Heart right ventricle (tissue), 16 donors: ENCODE data around the gene ITFG1. TPM values are rescaled to one million over a fixed set of nuclear protein-coding genes. Genes with fewer than 3 reads are reported as not detected.

Source experiments
- ATAC-seq, 8 donors: fragments of 200-7000 bp; cut with Tn5 transposase; one replicate each; pipeline ENCODE4 v1.9.1; 2020; ENCODE audit warnings: mild to moderate bottlenecking in 8 of 8, moderate library complexity in 8 of 8, moderate number of reproducible peaks in 1 of 8
- DNase-seq, 2 donors: peaks; one replicate each; pipeline ENCODE4 v3.0.0-alpha.2; 2020
- H3K27ac ChIP-seq, 10 donors: fragments of 200-600 bp; sonication (generic) in 2 of 10; one replicate each; pipeline versions ENCODE4 v1.5.0 to v1.8.0; 2020 to 2022; ENCODE audit warnings: mild to moderate bottlenecking in 3 of 10
- H3K27me3 ChIP-seq, 7 donors: fragments of 200-600 bp; one replicate each; pipeline ENCODE4 v1.8.0; 2021 to 2022; ENCODE audit warnings: mild to moderate bottlenecking in 2 of 7
- H3K36me3 ChIP-seq, 9 donors: fragments of 200-600 bp; sonication (generic) in 1 of 9; one replicate each; pipeline versions ENCODE4 v1.5.0 to v1.8.0; 2020 to 2022; ENCODE audit warnings: mild to moderate bottlenecking in 2 of 9
- H3K4me1 ChIP-seq, 9 donors: fragments of 200-600 bp; sonication (generic) in 1 of 9; one replicate each; pipeline versions ENCODE4 v1.5.0 to v1.8.0; 2020 to 2022; ENCODE audit warnings: mild to moderate bottlenecking in 4 of 9
- H3K4me3 ChIP-seq, 10 donors: fragments of 200-600 bp; sonication (generic) in 2 of 10; one replicate each; pipeline versions ENCODE4 v1.5.0 to v1.8.0; 2020 to 2022; ENCODE audit warnings: mild to moderate bottlenecking in 7 of 10, moderate library complexity in 2 of 10
- H3K9me3 ChIP-seq, 11 donors: fragments of 200-600 bp in 10 of 11; sonication (generic) in 2 of 11; one replicate each; pipeline versions ENCODE4 v1.5.0 to v1.8.0; 2013 to 2022; ENCODE audit warnings: mild to moderate bottlenecking in 2 of 11, control low read depth in 1 of 11, moderate library complexity in 1 of 11
- CTCF ChIP-seq, 9 donors: fragments of 200-600 bp; sonication (generic) in 2 of 9; IDR thresholded peaks; one replicate each; pipeline versions ENCODE4 v1.5.0 to v1.8.0; 2021 to 2022; ENCODE audit warnings: antibody characterized with exemption in 9 of 9, mild to moderate bottlenecking in 5 of 9, moderate library complexity in 1 of 9
- WGBS, 2 donors: extraction: QIAGEN DNeasy Blood & Tissue Kit; methylation state at CpG; one replicate each; pipeline ENCODE4 v1.1.7; 2013; ENCODE audit warnings: inconsistent platforms in 1 of 2; 5-methylcytosine and 5-hydroxymethylcytosine counted together
- intact Hi-C, 10 donors: fragments of 100-400 bp; cut with DNase I; formaldehyde crosslinking; loops; one replicate each; pipeline versions ENCODE4 v1.11.1 to v1.14.2; 2022
- polyA plus RNA-seq, 2 donors: library from polyadenylated mRNA; stranded (reverse); fragments of 200-250 nt; gene quantifications; one replicate each; pipeline ENCODE4 v1.2.3, GENCODE V29; 2013
- total RNA-seq, 10 donors: library from RNA; stranded (reverse); fragmentation: NEBNext Ultra II Directional in 3 of 10; extraction: Animal tissue kit (Norgen Biotek cat#: 25700) in 3 of 10; gene quantifications; one replicate each; pipeline versions ENCODE4 v1.2.1 to v1.2.4, GENCODE V29; 2021 to 2023
- donor health status: Arrhythmogenic right ventricular cardiomyopathy.
- donor health status: ischemic (EF 13 %, LVEDD 7.1; RV severe dilation, severe dysfunction).
- donor health status: healthy with polysubstance abuse.
- donor health status: DM: no; HTN: yes; CAD: no.
- donor health status: DM: no; HTN: no; CAD: no.
- donor health status: ischemic (EF 25% LVEDD 6.9; RV normal size, moderate dysfunction).
- donor health status: ischemic (EF 25% LVEDD 5.7; RV mildly dilated, moderate dysfunction).
- donor health status: healthy.
- donor health status: DM: yes; HTN: yes; CAD: no.
- donor health status: Ischemic cardiomyopathy.
- donor health status: ischemic (EF 35%, LVEDD 5.7; RV mildly dilated, moderate dysfunction).
- donor health status: nonischemic (EF 11% LVEDD 7.7; RV severe dilation, severe dysfunction).
- donor health status: DM: yes; HTN: yes; CAD: no.
- donor health status: PGD.
- donor health status: ischemic (EF 29% LVEDD 5.4; RV normal size, mild dysfunction).
- donor health status: nonischemic (EF 23%, LVEDD 6.1; RV moderate dilation, normal function).

The ITFG1 gene
- total and polyA plus RNA-seq, 12 donors, result 10.1 to 94.5 (median 72.3) TPM

GRCh38 chr16:47486856-47487255 is 26.0 kb upstream of the ITFG1 start:
- DNase-seq (no peak), ATAC-seq (no peak)
- H3K36me3 ChIP-seq, result peaks cover 0 to 32% (median 0%) of the 10 kb centered on the region in 9 donors
- no peaks in the 10 kb centered on the region for H3K27me3 ChIP-seq
- H3K27ac ChIP-seq, result no peak overlapping the region
- peaks cover 0 to 22% (median 11%) of the 10 kb centered on the region in 9 donors for H3K4me1 ChIP-seq
- no peak overlapping the region for H3K4me3 ChIP-seq
- H3K9me3 ChIP-seq, result peaks cover 0 to 44% (median 20%) of the 10 kb centered on the region in 11 donors
- no peak for TF ChIP-seq CTCF (IDR thresholded peaks at IDR 0.05)
- intact Hi-C loops, result no loop called here

- Histone ChIP-seq H3K27ac (no peak overlapping the region), H3K4me3 (no peak overlapping the region)
- no peak for TF ChIP-seq CTCF (IDR thresholded peaks at IDR 0.05)
Measured at GRCh38 chr16:47483616-47484015, 22.8 kb upstream of the ITFG1 start.

GRCh38 chr16:47481698-47482374 is 21.0 kb upstream of the ITFG1 start:
- intact Hi-C loops, result no loop called here
- TF ChIP-seq CTCF (IDR thresholded peaks at IDR 0.05), result no peak
- H3K27me3 ChIP-seq, result no peaks in the 10 kb centered on the region
- no peak overlapping the region for H3K4me3 ChIP-seq
- ATAC-seq (no peak), DNase-seq (no peak)
- no peaks in the 10 kb centered on the region for H3K36me3 ChIP-seq
- peak overlapping the region in 1 of 10 donors; percentile 18 for H3K27ac ChIP-seq
- H3K9me3 ChIP-seq, result no peaks in the 10 kb centered on the region
- H3K4me1 ChIP-seq, result peaks cover 0 to 51% (median 21%) of the 10 kb centered on the region in 9 donors
- 71 to 77% methylated on average over 6 of the region's 6 CpGs for WGBS, 2 donors

More at GRCh38 chr16:47483616-47484015, 22.8 kb upstream of the ITFG1 start:
- Histone ChIP-seq H3K9me3 (peaks cover 0 to 12% (median 6%) of the 10 kb centered on the region in 11 donors), H3K27me3 (no peaks in the 10 kb centered on the region), H3K4me1 (peaks cover 0 to 34% (median 12%) of the 10 kb centered on the region in 9 donors), H3K36me3 (peaks cover 0 to 8% (median 0%) of the 10 kb centered on the region in 9 donors)
- DNase-seq (no peak), ATAC-seq (no peak)
- WGBS, 2 donors, result 74 to 97% methylated on average over 2 of the region's 2 CpGs
- intact Hi-C loops, result no loop called here

- 98% methylated on average over 3 of the region's 3 CpGs for WGBS, 2 donors
- Histone ChIP-seq H3K9me3 (no peaks in the 10 kb centered on the region), H3K4me1 (peaks cover 1 to 66% (median 33%) of the 10 kb centered on the region in 9 donors), H3K27me3 (no peaks in the 10 kb centered on the region), H3K4me3 (no peak overlapping the region), H3K36me3 (peaks cover 0 to 3% (median 0%) of the 10 kb centered on the region in 9 donors), H3K27ac (no peak overlapping the region)
- intact Hi-C loops, result no loop called here
- ATAC-seq (no peak), DNase-seq (no peak)
- TF ChIP-seq CTCF (IDR thresholded peaks at IDR 0.05), result no peak
Measured at GRCh38 chr16:47480410-47480809, 19.5 kb upstream of the ITFG1 start.
